H9 (cell line): ENCODE measurements around the gene ATG4D. TPM values are rescaled to one million over a fixed set of nuclear protein-coding genes. Genes with fewer than 3 reads are reported as not detected.
"Not testable (repeated sequence)": the region's sequence is repeated elsewhere in the genome, so short reads cannot be mapped to it uniquely, and the experiment has no call there.

Experiments
- DNase-seq: peaks from one replicate; pipeline ENCODE4 v3.0.0-alpha.2; 2017
- H2AFZ ChIP-seq: one replicate; pipeline ENCODE4 v1.6.1; 2013; ENCODE audit warnings: mild to moderate bottlenecking, low read length, control low read depth, moderate library complexity
- H2AK5ac ChIP-seq: 2 replicates; pipeline ENCODE4 v1.6.1; 2013; ENCODE audit warnings: low read length, control low read depth, mixed read lengths; ENCODE audit not compliant: insufficient read length
- H2BK120ac ChIP-seq: one replicate; pipeline ENCODE4 v1.6.1; 2013; ENCODE audit warnings: low read depth, mild to moderate bottlenecking, low read length, control low read depth, inconsistent platforms; ENCODE audit not compliant: poor library complexity, severe bottlenecking
- H2BK12ac ChIP-seq: 2 replicates; pipeline ENCODE4 v1.6.1; 2013; ENCODE audit warnings: low read length, control low read depth, mixed read lengths, low read depth; ENCODE audit not compliant: insufficient read length
- H2BK15ac ChIP-seq: 2 replicates; pipeline ENCODE4 v1.6.1; 2013; ENCODE audit warnings: low read depth, low read length, control low read depth
- H2BK20ac ChIP-seq: one replicate; pipeline ENCODE4 v1.6.1; 2013; ENCODE audit warnings: low read depth, mild to moderate bottlenecking, low read length, control low read depth, inconsistent platforms; ENCODE audit not compliant: poor library complexity, severe bottlenecking
- H2BK5ac ChIP-seq: 2 replicates; pipeline ENCODE4 v1.6.1; 2013; ENCODE audit warnings: low read length, control low read depth, mixed read lengths; ENCODE audit not compliant: insufficient read length
- H3K14ac ChIP-seq: 2 replicates; pipeline ENCODE4 v1.6.1; 2013; ENCODE audit warnings: low read length, control low read depth; ENCODE audit not compliant: insufficient read depth
- H3K18ac ChIP-seq: 2 replicates; pipeline ENCODE4 v1.6.1; 2013; ENCODE audit warnings: low read depth, mild to moderate bottlenecking, mixed read lengths, low read length, control low read depth; ENCODE audit not compliant: insufficient read length
- H3K23ac ChIP-seq: 2 replicates; pipeline ENCODE4 v1.6.1; 2013; ENCODE audit warnings: low read length, control low read depth, mixed read lengths, low read depth; ENCODE audit not compliant: insufficient read length
- H3K23me2 ChIP-seq: 2 replicates; pipeline ENCODE4 v1.6.1; 2013; ENCODE audit warnings: low read depth, mild to moderate bottlenecking, mixed read lengths, low read length, control low read depth; ENCODE audit not compliant: insufficient read length, poor library complexity, severe bottlenecking
- H3K27ac ChIP-seq: 2 replicates; pipeline ENCODE4 v1.5.1; 2013; ENCODE audit warnings: low read length, control low read depth, mixed read lengths, low read depth; ENCODE audit not compliant: insufficient read length
- H3K27me3 ChIP-seq: 2 replicates; pipeline ENCODE4 v1.6.1; 2013; ENCODE audit warnings: low read length, control low read depth, inconsistent platforms; ENCODE audit not compliant: insufficient read depth
- H3K4ac ChIP-seq: 2 replicates; pipeline ENCODE4 v1.6.1; 2013; ENCODE audit warnings: low read depth, mild to moderate bottlenecking, control low read depth, inconsistent platforms, low read length, moderate library complexity
- H3K4me1 ChIP-seq: 2 replicates; pipeline ENCODE4 v1.6.1; 2013; ENCODE audit warnings: low read length, control low read depth, inconsistent platforms; ENCODE audit not compliant: insufficient read depth
- H3K4me2 ChIP-seq: 2 replicates; pipeline ENCODE4 v1.6.1; 2013; ENCODE audit warnings: low read length, control low read depth, mixed read lengths; ENCODE audit not compliant: insufficient read length, insufficient read depth
- H3K56ac ChIP-seq: 2 replicates; pipeline ENCODE4 v1.6.1; 2013; ENCODE audit warnings: low read depth, mild to moderate bottlenecking, mixed read lengths, low read length, control low read depth; ENCODE audit not compliant: insufficient read length
- H3K79me1 ChIP-seq: 2 replicates; pipeline ENCODE4 v1.6.1; 2013; ENCODE audit warnings: low read depth, mild to moderate bottlenecking, moderate library complexity, low read length, control low read depth, inconsistent platforms; ENCODE audit not compliant: insufficient read depth, poor library complexity, severe bottlenecking
- H3K79me2 ChIP-seq: 2 replicates; pipeline ENCODE4 v1.6.1; 2013; ENCODE audit warnings: low read length, control low read depth, inconsistent platforms; ENCODE audit not compliant: insufficient read depth
- H3K9ac ChIP-seq: 2 replicates; pipeline ENCODE4 v1.6.1; 2013; ENCODE audit warnings: low read length, control low read depth, mixed read lengths; ENCODE audit not compliant: insufficient read length; ENCODE audit errors: extremely low read depth
- H3K9me3 ChIP-seq: one replicate; pipeline ENCODE4 v1.6.1; 2013; ENCODE audit warnings: low read depth, low read length, inconsistent platforms; ENCODE audit not compliant: control insufficient read depth
- H3T11ph ChIP-seq: one replicate; pipeline ENCODE4 v1.6.1; 2013; ENCODE audit warnings: mild to moderate bottlenecking, low read length, control low read depth, inconsistent platforms
- H4K20me1 ChIP-seq: one replicate; pipeline ENCODE4 v1.6.1; 2013; ENCODE audit not compliant: control insufficient read depth, insufficient read length, insufficient read depth
- H4K5ac ChIP-seq: 2 replicates; pipeline ENCODE4 v1.6.1; 2013; ENCODE audit warnings: low read depth, mild to moderate bottlenecking, mixed read lengths, low read length, control low read depth; ENCODE audit not compliant: insufficient read length
- H4K8ac ChIP-seq: replicated peaks from 2 replicates; pipeline ENCODE4 v1.6.1; 2013; ENCODE audit warnings: low read length, control low read depth, mixed read lengths, low read depth; ENCODE audit not compliant: insufficient read length
- H4K91ac ChIP-seq: 2 replicates; pipeline ENCODE4 v1.6.1; 2013; ENCODE audit warnings: low read depth, mild to moderate bottlenecking, moderate library complexity, mixed read lengths, low read length, control low read depth; ENCODE audit not compliant: insufficient read length
- H3K27ac Mint-ChIP-seq, 3 experiments: 2 replicates in 2 of 3; 3 replicates in 1 of 3; pipeline ENCODE4 v1.8.0; 2020 to 2021; ENCODE audit warnings: mixed read lengths in 3 of 3, mild to moderate bottlenecking in 1 of 3, moderate library complexity in 1 of 3
- H3K27me3 Mint-ChIP-seq: 2 replicates; pipeline ENCODE4 v1.8.0; 2021; ENCODE audit warnings: low read depth, mild to moderate bottlenecking, moderate library complexity, mixed read lengths
- H3K36me3 Mint-ChIP-seq, 3 experiments: 2 replicates in 2 of 3; 3 replicates in 1 of 3; pipeline ENCODE4 v1.8.0; 2020 to 2021; ENCODE audit warnings: low read depth in 3 of 3, mixed read lengths in 3 of 3; ENCODE audit not compliant: insufficient read depth in 1 of 3
- H3K4me1 Mint-ChIP-seq, 2 experiments: 2 replicates each; pipeline ENCODE4 v1.8.0; 2020; ENCODE audit warnings: mixed read lengths in 2 of 2
- H3K4me3 Mint-ChIP-seq, 2 experiments: 2 replicates in 1 of 2; 3 replicates in 1 of 2; pipeline ENCODE4 v1.8.0; 2020 to 2021; ENCODE audit warnings: mild to moderate bottlenecking in 2 of 2, mixed read lengths in 2 of 2, moderate library complexity in 1 of 2
- H3K9me3 Mint-ChIP-seq, 2 experiments: 2 replicates in 1 of 2; 3 replicates in 1 of 2; pipeline ENCODE4 v1.8.0; 2020; ENCODE audit warnings: mild to moderate bottlenecking in 2 of 2, mixed read lengths in 2 of 2, moderate library complexity in 1 of 2
- CTCF ChIP-seq: fragments of 200-600 bp; sonication (generic); conservative IDR thresholded peaks from 3 replicates; pipeline ENCODE4 v1.8.0; 2021; ENCODE audit warnings: antibody characterized with exemption, mild to moderate bottlenecking
- WGBS: extraction: QIAGEN DNeasy Blood & Tissue Kit; methylation state at CpG from one replicate; pipeline ENCODE4 v1.1.7; 2013; ENCODE audit warnings: missing lambda C conversion rate, low lambda C conversion rate, mixed read lengths; ENCODE audit not compliant: insufficient read length; ENCODE audit errors: extremely low coverage; 5-methylcytosine and 5-hydroxymethylcytosine counted together
- total RNA-seq: library from RNA; stranded (reverse); gene quantifications from 2 replicates; pipeline ENCODE4 v1.2.1, GENCODE V29; 2021

Gene ATG4D
- total RNA-seq, 1 experiment from 2014 or later = 55.8 TPM

- Histone ChIP-seq H3K14ac (no peak overlapping the region), H3K56ac (no peak overlapping the region), H4K91ac (no peak overlapping the region), H3K4me1 (no peaks in the 10 kb centered on the region), H3K79me2 (no peaks in the 10 kb centered on the region), H3K18ac (no peak overlapping the region), H3T11ph (no peak overlapping the region), H4K8ac (no peak overlapping the region), H2BK5ac (no peak overlapping the region), H2BK15ac (no peak overlapping the region), H3K9me3 (no peaks in the 10 kb centered on the region), H3K27me3 (no peaks in the 10 kb centered on the region), H2BK120ac (no peak overlapping the region), H4K5ac (no peak overlapping the region), H3K23me2 (no peaks in the 10 kb centered on the region), H3K4me2 (no peak overlapping the region), H2AK5ac (no peak overlapping the region), H3K9ac (no peak overlapping the region), H2BK12ac (no peak overlapping the region), H3K27ac (no peak overlapping the region), H4K20me1 (no peaks in the 10 kb centered on the region), H2BK20ac (no peak overlapping the region), H3K23ac (no peak overlapping the region), H2AFZ (no peak overlapping the region), H3K79me1 (no peaks in the 10 kb centered on the region), H3K4ac (no peak overlapping the region)
- no peaks in the 10 kb centered on the region for H3K9me3 Mint-ChIP-seq
- H3K36me3 Mint-ChIP-seq = peaks cover 34 to 77% (median 69%) of the 10 kb centered on the region in 3 experiments; a peak in 6 of 7 replicates
- H3K27ac Mint-ChIP-seq = peak overlapping the region in 1 of 3 experiments; percentile 80; a peak in 1 of 7 replicates
- H3K27me3 Mint-ChIP-seq = no peaks in the 10 kb centered on the region
- no peaks in the 10 kb centered on the region for H3K4me1 Mint-ChIP-seq
- no peak for DNase-seq
- TF ChIP-seq CTCF = no peak
- no peak overlapping the region for H3K4me3 Mint-ChIP-seq
- no CpG with 5 or more reads among the region's 6 CpGs for WGBS
Observed at GRCh38 chr19:10550336-10550735, 6.6 kb downstream of the ATG4D start.

GRCh38 chr19:10551006-10551405, 7.3 kb downstream of the ATG4D start:
- not testable (repeated sequence) for H3K9ac ChIP-seq, H4K8ac ChIP-seq, H3K23ac ChIP-seq, H3K27ac ChIP-seq, H4K91ac ChIP-seq, H3K4me2 ChIP-seq, H3K23me2 ChIP-seq, H3K18ac ChIP-seq, H3K79me2 ChIP-seq, H3K4me1 ChIP-seq, DNase-seq, H3K14ac ChIP-seq, H2BK5ac ChIP-seq, H2BK20ac ChIP-seq, H3K27me3 ChIP-seq, H3K4ac ChIP-seq, H2AFZ ChIP-seq, H2BK120ac ChIP-seq, H3K56ac ChIP-seq, H3K4me1 Mint-ChIP-seq, H3K9me3 Mint-ChIP-seq, H3K27ac Mint-ChIP-seq, H2AK5ac ChIP-seq, H4K5ac ChIP-seq, H3K4me3 Mint-ChIP-seq, H3K79me1 ChIP-seq, H2BK15ac ChIP-seq, H3K27me3 Mint-ChIP-seq, H2BK12ac ChIP-seq, H4K20me1 ChIP-seq, H3K9me3 ChIP-seq, H3T11ph ChIP-seq
- H3K36me3 Mint-ChIP-seq = peaks cover 34 to 84% (median 73%) of the 10 kb centered on the region in 3 experiments; a peak in 6 of 7 replicates
- WGBS = no CpG with 5 or more reads among the region's 9 CpGs
